Measurements from ENCODE around the gene MACO1. TPM values are rescaled to one million over a fixed set of nuclear protein-coding genes. Genes with fewer than 3 reads are reported as not detected.

The MACO1 gene
- total and polyA plus RNA-seq, 2 of the 13 experiments (the other 11 are each of a cell fraction or from before 2014, with no cell fraction given), result 9.7 to 17.0 TPM

- WGBS (ENCODE audit: low lambda C conversion rate), result 60% methylated on average over 6 of the region's 6 CpGs
- intact Hi-C loops (cut with micrococcal nuclease; ENCODE audit: unreplicated experiment), result no loop called here
- Histone ChIP-seq H3K9me3 (ENCODE audit: low read length) (no peaks in the 10 kb centered on the region), H4K20me1 (ENCODE audit: insufficient read depth, low read length) (no peaks in the 10 kb centered on the region), H3K36me3 (replicated peaks in 1 of 2; ENCODE audit: control insufficient read depth in 1 of 2, insufficient read depth in 2 of 2, low read length in 2 of 2) (no peaks in the 10 kb centered on the region), H3K4me1 (ENCODE audit: insufficient read depth, low read length) (peaks cover 67% of the 10 kb centered on the region), H2AFZ (ENCODE audit: low read length) (no peak overlapping the region), H3K9ac (ENCODE audit: insufficient read depth, low read depth, low read length) (peak overlapping the region; percentile 71), H3K4me3 (replicated peaks in 1 of 3; ENCODE audit: insufficient read depth in 1 of 3, low read depth in 2 of 3, low read length in 3 of 3) (peak overlapping the region; percentile 75 to 91 (median 89)), H3K27me3 (ENCODE audit: control insufficient read depth in 1 of 2, insufficient read depth in 2 of 2, low read length in 2 of 2) (no peaks in the 10 kb centered on the region; a peak in 1 of 5 replicates), H3K4me2 (ENCODE audit: low read depth, low read length) (peak overlapping the region; percentile 76), H3K79me2 (ENCODE audit: insufficient read depth, low read length) (no peaks in the 10 kb centered on the region), H3K27ac (ENCODE audit: extremely low read length, insufficient read depth, low read length) (no peak overlapping the region)
- ATAC-seq (peak; percentile 5; the same call in 2 of the 3 replicates), FAIRE-seq (no peak), DNase-seq (ENCODE audit: low spot score) (no peak)
- POLR2A ChIA-PET, result interaction anchor here (1.1 kb wide), 1 partner anchor 9 kb away, joined by 3 read pairs; no protein-coding TSS in a partner anchor
- in situ Hi-C loops (cut with HindIII; ENCODE audit: extremely low pct_ligation_motif_present, low pct_unique_long_range_greater_than_20kb), result no loop called here
- CTCF ChIA-PET (ENCODE audit: low intra/inter-chr PET ratio, low total read pairs), result no interaction called here
- no TSS peak for BruUV-seq (replicated peaks)
- TF ChIP-seq, protein P1, sequence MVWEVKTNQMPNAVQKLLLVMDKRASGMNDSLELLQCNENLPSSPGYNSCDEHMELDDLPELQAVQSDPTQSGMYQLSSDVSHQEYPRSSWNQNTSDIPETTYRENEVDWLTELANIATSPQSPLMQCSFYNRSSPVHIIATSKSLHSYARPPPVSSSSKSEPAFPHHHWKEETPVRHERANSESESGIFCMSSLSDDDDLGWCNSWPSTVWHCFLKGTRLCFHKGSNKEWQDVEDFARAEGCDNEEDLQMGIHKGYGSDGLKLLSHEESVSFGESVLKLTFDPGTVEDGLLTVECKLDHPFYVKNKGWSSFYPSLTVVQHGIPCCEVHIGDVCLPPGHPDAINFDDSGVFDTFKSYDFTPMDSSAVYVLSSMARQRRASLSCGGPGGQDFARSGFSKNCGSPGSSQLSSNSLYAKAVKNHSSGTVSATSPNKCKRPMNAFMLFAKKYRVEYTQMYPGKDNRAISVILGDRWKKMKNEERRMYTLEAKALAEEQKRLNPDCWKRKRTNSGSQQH (CRISPR knock-in tag; IDR thresholded peaks at IDR 0.05; ENCODE audit: low read depth), result no peak
- TF ChIP-seq, protein P2, sequence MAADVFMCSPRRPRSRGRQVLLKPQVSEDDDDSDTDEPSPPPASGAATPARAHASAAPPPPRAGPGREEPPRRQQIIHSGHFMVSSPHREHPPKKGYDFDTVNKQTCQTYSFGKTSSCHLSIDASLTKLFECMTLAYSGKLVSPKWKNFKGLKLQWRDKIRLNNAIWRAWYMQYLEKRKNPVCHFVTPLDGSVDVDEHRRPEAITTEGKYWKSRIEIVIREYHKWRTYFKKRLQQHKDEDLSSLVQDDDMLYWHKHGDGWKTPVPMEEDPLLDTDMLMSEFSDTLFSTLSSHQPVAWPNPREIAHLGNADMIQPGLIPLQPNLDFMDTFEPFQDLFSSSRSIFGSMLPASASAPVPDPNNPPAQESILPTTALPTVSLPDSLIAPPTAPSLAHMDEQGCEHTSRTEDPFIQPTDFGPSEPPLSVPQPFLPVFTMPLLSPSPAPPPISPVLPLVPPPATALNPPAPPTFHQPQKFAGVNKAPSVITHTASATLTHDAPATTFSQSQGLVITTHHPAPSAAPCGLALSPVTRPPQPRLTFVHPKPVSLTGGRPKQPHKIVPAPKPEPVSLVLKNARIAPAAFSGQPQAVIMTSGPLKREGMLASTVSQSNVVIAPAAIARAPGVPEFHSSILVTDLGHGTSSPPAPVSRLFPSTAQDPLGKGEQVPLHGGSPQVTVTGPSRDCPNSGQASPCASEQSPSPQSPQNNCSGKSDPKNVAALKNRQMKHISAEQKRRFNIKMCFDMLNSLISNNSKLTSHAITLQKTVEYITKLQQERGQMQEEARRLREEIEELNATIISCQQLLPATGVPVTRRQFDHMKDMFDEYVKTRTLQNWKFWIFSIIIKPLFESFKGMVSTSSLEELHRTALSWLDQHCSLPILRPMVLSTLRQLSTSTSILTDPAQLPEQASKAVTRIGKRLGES (CRISPR knock-in tag; IDR thresholded peaks at IDR 0.05; ENCODE audit: borderline replicate concordance), result no peak
- TF ChIP-seq HOXA3 (CRISPR knock-in tag; IDR thresholded peaks at IDR 0.05) (no peak), GZF1 (CRISPR knock-in tag; IDR thresholded peaks at IDR 0.05) (no peak), IRX3 (CRISPR knock-in tag; IDR thresholded peaks at IDR 0.05; ENCODE audit: borderline replicate concordance, low read depth) (no peak), GPBP1L1 (CRISPR knock-in tag; IDR thresholded peaks at IDR 0.05) (no peak), ZNF17 (CRISPR knock-in tag; IDR thresholded peaks at IDR 0.05) (no peak), PBX2 (CRISPR knock-in tag; IDR thresholded peaks at IDR 0.05) (no peak), HIC2 (CRISPR knock-in tag; IDR thresholded peaks at IDR 0.05; ENCODE audit: low read depth) (0 out of 2 replicates have a peak, but pooled peaks have one; percentile 49), SRY (CRISPR knock-in tag; IDR thresholded peaks at IDR 0.05) (no peak), HNRNPL (IDR thresholded peaks at IDR 0.05; ENCODE audit: low read depth, low read length) (peak; percentile 74; the same call in 1 of the 2 replicates)
- TF ChIP-seq, protein P3, sequence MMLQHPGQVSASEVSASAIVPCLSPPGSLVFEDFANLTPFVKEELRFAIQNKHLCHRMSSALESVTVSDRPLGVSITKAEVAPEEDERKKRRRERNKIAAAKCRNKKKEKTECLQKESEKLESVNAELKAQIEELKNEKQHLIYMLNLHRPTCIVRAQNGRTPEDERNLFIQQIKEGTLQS (CRISPR knock-in tag; IDR thresholded peaks at IDR 0.05), result no peak
These were observed 114.1 kb downstream of the MACO1 start for GRCh38 chr1:25544819-25545218.

Measured in HepG2 (cell line).